BE2C (cell line): ENCODE results near the gene BCAP31.

Experiments used
- DNase-seq: peaks from one replicate; pipeline ENCODE4 v3.0.0-alpha.2; 2020
- H3K27me3 ChIP-seq: fragments of 250-450 bp; sonication (Bioruptor Pico); 2 replicates; pipeline ENCODE4 v1.5.1; 2020; ENCODE audit warnings: mild to moderate bottlenecking
- H3K36me3 ChIP-seq: fragments of 250-450 bp; sonication (Bioruptor Pico); 2 replicates; pipeline ENCODE4 v1.5.1; 2020; ENCODE audit warnings: mild to moderate bottlenecking
- H3K4me1 ChIP-seq: fragments of 250-450 bp; sonication (Bioruptor Pico); 2 replicates; pipeline ENCODE4 v1.5.1; 2020
- H3K4me3 ChIP-seq: 2 replicates; pipeline ENCODE4 v1.5.1; 2011; ENCODE audit warnings: low read depth, low read length
- H3K9me3 ChIP-seq: fragments of 250-450 bp; sonication (Bioruptor Pico); 2 replicates; pipeline ENCODE4 v1.5.1; 2020
- TF ChIP-seq, protein P1 (sequence below): IDR thresholded peaks from 2 replicates; pipeline ENCODE4 v1.5.1; 2012; ENCODE audit warnings: mild to moderate bottlenecking, low read depth, low read length

BCAP31 gene

DNA sequence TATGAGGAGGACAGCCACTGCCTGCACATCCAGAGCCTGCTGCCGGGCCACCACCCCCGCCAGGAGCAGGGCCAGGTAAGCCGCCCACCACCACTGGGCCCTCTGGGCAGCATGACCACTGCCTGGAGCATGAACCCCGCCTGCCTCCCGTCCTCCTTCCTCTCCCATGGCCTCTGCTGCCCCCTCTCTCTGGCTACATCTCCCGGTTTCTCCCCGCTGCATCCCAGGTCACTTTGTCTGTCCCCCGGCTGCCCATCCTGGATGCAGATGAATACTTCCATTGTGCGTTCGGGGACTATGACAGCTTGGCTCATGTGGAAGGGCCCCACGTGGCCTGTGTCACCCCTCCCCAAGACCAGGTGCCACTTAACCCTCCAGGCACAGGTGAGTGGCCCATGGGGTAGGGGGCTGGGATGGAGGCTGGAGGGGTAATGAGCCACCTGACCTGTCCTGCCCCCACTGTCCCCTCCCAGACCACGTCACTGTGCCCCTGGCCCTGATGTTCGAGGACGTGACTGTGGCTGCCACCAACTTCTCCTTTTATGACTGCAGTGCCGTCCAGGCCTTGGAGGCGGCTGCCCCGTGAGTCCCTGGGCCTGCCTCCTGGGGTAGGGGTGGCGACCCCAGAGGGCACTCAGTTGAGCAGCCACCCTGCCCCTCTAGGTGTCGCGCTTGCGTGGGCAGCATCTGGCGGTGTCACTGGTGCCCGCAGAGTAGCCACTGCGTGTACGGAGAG, 45.8 kb upstream of the BCAP31 start:
- Histone ChIP-seq H3K36me3 (no peaks in the 10 kb centered on the region), H3K27me3 (no peaks in the 10 kb centered on the region), H3K4me3 (no peak overlapping the region), H3K9me3 (no peaks in the 10 kb centered on the region), H3K4me1 (peaks cover 10% of the 10 kb centered on the region)
- no peak for DNase-seq
- TF ChIP-seq, protein P1, sequence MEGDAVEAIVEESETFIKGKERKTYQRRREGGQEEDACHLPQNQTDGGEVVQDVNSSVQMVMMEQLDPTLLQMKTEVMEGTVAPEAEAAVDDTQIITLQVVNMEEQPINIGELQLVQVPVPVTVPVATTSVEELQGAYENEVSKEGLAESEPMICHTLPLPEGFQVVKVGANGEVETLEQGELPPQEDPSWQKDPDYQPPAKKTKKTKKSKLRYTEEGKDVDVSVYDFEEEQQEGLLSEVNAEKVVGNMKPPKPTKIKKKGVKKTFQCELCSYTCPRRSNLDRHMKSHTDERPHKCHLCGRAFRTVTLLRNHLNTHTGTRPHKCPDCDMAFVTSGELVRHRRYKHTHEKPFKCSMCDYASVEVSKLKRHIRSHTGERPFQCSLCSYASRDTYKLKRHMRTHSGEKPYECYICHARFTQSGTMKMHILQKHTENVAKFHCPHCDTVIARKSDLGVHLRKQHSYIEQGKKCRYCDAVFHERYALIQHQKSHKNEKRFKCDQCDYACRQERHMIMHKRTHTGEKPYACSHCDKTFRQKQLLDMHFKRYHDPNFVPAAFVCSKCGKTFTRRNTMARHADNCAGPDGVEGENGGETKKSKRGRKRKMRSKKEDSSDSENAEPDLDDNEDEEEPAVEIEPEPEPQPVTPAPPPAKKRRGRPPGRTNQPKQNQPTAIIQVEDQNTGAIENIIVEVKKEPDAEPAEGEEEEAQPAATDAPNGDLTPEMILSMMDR: no peak

DNA sequence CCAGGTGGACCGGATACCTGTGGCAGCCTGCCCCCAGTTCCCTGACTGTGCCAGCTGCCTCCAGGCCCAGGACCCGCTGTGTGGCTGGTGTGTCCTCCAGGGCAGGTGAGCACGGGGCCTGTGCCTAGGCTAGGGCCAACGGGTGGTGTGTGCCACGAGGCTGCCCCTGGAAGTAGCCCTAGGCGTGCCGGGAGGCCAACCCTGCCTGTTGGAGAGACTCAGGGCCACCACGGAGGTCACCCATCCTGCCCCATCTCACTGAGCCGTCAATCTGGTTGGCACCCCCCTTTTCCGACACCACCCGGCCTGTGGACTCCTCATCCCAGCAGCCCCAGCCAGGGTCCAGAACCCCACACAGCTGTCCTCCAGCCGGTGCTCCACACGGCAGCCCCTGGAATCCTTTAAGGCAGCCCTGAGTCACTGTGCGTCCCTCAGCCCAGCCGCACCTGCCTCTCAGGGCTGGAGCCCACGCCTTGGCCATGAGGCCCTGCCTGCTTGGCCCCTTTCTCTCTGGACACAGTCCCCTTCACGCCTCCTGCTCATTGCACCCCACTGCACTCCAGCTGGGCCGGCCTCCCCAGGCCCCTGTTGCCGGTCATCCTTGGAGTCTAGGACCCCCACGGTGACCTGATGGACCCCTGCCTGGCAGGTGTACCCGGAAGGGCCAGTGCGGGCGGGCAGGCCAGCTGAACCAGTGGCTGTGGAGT, 45.1 kb upstream of the BCAP31 start:
- Histone ChIP-seq H3K4me3 (no peak overlapping the region), H3K9me3 (no peaks in the 10 kb centered on the region), H3K36me3 (no peaks in the 10 kb centered on the region), H3K4me1 (peaks cover 12% of the 10 kb centered on the region), H3K27me3 (no peaks in the 10 kb centered on the region)
- TF ChIP-seq, protein P1: no peak
- no peak for DNase-seq

DNA sequence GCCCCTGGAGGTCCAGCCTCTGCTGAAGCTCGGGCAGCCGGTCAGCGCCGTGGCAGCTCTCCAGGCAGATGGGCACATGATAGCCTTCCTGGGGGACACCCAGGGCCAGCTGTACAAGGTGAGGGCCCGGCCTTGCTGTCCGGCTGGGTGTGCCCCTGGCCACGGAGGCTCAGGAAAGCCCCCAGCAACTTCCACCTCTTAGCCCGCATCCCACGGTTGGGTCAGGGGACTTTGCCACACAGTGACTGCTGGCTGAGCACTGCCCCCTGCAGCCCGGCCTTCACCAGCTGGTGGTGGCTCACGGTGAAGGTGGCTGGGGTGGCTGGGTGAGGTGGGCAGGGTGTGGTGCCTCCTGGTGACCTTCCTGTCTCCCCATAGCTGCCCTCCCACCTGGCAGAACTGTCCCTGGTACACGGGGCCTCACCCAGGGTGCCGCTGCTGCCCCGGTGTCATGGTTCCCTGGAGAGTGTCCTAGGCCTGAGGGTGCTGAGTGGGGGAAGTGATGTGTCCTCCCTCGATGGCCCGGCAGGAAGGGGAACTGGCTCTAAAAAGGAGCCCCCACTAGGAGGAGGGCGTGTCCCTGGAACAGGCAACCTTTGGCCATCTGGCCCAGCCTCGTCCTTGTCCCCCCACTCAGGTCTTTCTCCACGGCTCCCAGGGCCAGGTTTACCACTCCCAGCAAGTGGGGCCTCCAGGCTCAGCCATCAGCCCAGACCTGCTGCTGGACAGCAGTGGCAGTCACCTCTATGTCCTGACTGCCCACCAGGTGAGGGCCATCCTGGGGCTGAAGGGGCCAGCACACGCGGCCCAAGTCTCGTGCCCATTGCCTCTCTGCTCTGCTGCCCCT, 44.3 kb upstream of the BCAP31 start:
- H3K4me1 ChIP-seq: peaks cover 14% of the 10 kb centered on the region
- H3K9me3 ChIP-seq: no peaks in the 10 kb centered on the region
- no peaks in the 10 kb centered on the region for H3K27me3 ChIP-seq
- no peak overlapping the region for H3K4me3 ChIP-seq
- H3K36me3 ChIP-seq: no peaks in the 10 kb centered on the region
- DNase-seq: peak; percentile 18
- TF ChIP-seq, protein P1: no peak

DNA sequence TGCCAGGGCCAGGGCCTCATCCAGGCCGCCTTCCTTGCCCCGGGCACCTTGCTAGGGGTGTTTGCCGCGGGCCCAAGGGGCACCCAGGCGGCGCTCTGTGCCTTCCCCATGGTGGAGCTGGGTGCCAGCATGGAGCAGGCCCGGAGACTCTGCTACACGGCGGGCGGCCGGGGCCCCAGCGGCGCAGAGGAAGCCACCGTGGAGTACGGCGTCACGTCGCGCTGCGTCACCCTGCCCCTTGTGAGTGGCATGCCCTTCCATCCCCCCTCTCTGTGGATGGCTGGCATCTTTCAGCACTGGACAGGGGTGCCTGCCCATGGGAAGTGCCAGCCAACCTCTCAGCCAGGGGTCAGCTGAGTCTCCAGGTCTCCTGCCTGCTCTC, 43.5 kb upstream of the BCAP31 start:
- Histone ChIP-seq H3K4me3 (no peak overlapping the region), H3K9me3 (no peaks in the 10 kb centered on the region), H3K4me1 (peaks cover 14% of the 10 kb centered on the region), H3K27me3 (no peaks in the 10 kb centered on the region), H3K36me3 (no peaks in the 10 kb centered on the region)
- TF ChIP-seq, protein P1: no peak
- no peak for DNase-seq

DNA sequence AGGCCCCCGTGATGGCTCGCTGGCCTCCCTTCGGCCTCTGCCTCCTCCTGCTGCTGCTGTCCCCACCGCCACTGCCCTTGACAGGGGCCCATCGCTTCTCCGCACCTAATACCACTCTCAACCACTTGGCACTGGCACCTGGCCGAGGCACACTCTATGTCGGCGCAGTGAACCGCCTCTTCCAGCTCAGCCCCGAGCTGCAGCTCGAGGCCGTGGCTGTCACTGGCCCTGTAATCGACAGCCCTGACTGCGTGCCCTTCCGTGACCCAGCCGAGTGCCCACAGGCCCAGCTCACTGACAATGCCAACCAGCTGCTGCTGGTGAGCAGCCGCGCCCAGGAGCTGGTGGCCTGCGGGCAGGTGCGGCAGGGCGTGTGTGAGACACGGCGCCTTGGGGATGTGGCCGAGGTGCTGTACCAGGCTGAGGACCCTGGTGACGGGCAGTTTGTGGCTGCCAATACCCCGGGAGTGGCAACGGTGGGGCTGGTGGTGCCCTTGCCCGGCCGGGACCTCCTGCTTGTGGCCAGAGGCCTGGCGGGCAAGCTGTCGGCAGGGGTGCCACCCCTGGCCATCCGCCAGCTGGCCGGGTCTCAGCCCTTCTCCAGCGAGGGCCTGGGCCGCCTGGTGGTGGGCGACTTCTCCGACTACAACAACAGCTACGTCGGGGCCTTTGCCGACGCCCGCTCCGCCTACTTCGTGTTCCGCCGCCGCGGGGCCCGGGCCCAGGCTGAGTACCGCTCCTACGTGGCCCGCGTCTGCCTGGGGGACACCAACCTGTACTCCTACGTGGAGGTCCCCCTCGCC, 42.9 kb upstream of the BCAP31 start:
- no peaks in the 10 kb centered on the region for H3K9me3 ChIP-seq

More for the DNA sequence above, 42.9 kb upstream of the BCAP31 start:
- Histone ChIP-seq H3K4me1 (peaks cover 14% of the 10 kb centered on the region), H3K27me3 (no peaks in the 10 kb centered on the region), H3K4me3 (no peak overlapping the region), H3K36me3 (no peaks in the 10 kb centered on the region)
- peak; percentile 5 for DNase-seq
- TF ChIP-seq, protein P1: no peak
